Liver (tissue), 3 donors: ENCODE measurements around the gene DUS1L.

Experiments
- EGR1 ChIP-seq, 2 donors: IDR thresholded peaks; 2 replicates each; pipeline ENCODE4 v1.6.1; 2016 to 2018; ENCODE audit warnings: antibody characterized with exemption in 2 of 2, low read depth in 2 of 2
- FOXA1 ChIP-seq: IDR thresholded peaks from 2 replicates; pipeline ENCODE4 v1.6.1; 2016; ENCODE audit warnings: antibody characterized with exemption
- SP1 ChIP-seq: IDR thresholded peaks from 2 replicates; pipeline ENCODE4 v1.6.1; 2018; ENCODE audit warnings: antibody characterized with exemption, mild to moderate bottlenecking
- TAF1 ChIP-seq: conservative IDR thresholded peaks from 2 replicates; pipeline ENCODE4 v1.6.1; 2016; ENCODE audit warnings: antibody characterized with exemption, mild to moderate bottlenecking
- TF ChIP-seq, protein P1 (sequence below): fragments of 150-350 bp; IDR thresholded peaks from 2 replicates; pipeline ENCODE4 v1.5.1; 2017; ENCODE audit warnings: improper control_type of control experiment, low read depth, low read length; ENCODE audit not compliant: missing input control
- TF ChIP-seq, protein P2 (sequence below): IDR thresholded peaks from 2 replicates; pipeline ENCODE4 v1.6.1; 2016; ENCODE audit warnings: antibody characterized with exemption, mild to moderate bottlenecking
- donor health status: healthy.
- donor health status: healthy.

DNA sequence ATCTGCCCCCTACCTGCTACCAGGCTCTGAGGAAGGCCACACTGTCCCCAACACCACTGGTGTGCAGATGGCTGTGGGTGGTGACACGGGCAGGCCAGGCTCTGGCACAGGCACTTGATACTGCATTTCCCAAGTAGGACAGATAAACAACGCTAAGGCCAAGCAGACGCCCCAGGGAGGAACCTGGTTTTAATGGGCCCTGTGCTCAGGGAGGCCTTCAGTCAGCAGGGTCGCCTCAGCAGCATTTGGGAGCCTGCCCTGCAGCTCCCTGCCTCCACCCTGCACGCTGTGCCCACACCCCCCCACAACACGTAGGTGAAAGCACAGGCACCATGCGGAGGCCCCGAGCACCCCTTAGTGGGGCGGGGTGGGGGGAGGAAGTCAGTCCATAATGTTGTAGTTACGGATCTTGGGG, 35.7 kb upstream of the DUS1L start:
- TF ChIP-seq, protein P1, sequence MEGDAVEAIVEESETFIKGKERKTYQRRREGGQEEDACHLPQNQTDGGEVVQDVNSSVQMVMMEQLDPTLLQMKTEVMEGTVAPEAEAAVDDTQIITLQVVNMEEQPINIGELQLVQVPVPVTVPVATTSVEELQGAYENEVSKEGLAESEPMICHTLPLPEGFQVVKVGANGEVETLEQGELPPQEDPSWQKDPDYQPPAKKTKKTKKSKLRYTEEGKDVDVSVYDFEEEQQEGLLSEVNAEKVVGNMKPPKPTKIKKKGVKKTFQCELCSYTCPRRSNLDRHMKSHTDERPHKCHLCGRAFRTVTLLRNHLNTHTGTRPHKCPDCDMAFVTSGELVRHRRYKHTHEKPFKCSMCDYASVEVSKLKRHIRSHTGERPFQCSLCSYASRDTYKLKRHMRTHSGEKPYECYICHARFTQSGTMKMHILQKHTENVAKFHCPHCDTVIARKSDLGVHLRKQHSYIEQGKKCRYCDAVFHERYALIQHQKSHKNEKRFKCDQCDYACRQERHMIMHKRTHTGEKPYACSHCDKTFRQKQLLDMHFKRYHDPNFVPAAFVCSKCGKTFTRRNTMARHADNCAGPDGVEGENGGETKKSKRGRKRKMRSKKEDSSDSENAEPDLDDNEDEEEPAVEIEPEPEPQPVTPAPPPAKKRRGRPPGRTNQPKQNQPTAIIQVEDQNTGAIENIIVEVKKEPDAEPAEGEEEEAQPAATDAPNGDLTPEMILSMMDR = no peak
- TF ChIP-seq TAF1 (no peak), EGR1 (IDR thresholded peaks at IDR 0.05; ENCODE audit: low read depth in 2 of 2) (no peak), FOXA1 (no peak), SP1 (no peak)
- TF ChIP-seq, protein P2, sequence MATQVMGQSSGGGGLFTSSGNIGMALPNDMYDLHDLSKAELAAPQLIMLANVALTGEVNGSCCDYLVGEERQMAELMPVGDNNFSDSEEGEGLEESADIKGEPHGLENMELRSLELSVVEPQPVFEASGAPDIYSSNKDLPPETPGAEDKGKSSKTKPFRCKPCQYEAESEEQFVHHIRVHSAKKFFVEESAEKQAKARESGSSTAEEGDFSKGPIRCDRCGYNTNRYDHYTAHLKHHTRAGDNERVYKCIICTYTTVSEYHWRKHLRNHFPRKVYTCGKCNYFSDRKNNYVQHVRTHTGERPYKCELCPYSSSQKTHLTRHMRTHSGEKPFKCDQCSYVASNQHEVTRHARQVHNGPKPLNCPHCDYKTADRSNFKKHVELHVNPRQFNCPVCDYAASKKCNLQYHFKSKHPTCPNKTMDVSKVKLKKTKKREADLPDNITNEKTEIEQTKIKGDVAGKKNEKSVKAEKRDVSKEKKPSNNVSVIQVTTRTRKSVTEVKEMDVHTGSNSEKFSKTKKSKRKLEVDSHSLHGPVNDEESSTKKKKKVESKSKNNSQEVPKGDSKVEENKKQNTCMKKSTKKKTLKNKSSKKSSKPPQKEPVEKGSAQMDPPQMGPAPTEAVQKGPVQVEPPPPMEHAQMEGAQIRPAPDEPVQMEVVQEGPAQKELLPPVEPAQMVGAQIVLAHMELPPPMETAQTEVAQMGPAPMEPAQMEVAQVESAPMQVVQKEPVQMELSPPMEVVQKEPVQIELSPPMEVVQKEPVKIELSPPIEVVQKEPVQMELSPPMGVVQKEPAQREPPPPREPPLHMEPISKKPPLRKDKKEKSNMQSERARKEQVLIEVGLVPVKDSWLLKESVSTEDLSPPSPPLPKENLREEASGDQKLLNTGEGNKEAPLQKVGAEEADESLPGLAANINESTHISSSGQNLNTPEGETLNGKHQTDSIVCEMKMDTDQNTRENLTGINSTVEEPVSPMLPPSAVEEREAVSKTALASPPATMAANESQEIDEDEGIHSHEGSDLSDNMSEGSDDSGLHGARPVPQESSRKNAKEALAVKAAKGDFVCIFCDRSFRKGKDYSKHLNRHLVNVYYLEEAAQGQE = no peak
